ENCODE results near the gene PASD1.
"Not testable (repeated sequence)": the region's sequence is repeated elsewhere in the genome, so short reads cannot be mapped to it uniquely, and the experiment has no call there.

PASD1 gene

DNA sequence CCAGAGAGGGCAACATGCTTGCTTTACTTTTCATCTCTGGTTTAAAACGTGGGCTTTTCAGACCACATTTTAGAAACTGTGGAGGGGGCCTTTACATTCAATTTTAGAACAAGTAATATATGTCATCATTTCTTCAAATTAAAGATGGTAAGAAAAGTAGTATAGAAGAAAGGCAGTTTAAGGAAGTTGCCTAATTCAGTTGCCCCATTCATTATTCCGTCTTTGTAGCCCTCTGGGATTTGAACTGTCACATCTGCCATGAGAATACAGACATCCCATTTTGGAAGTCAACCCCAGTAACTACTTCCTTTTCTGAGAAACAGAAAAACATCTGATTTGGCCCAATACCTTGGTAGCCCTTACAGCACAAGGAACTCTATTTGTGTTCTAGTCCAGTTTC, 61.2 kb downstream of the PASD1 start:
- DNase-seq (ENCODE audit: low read depth in 2 of 2) = no peak

DNA sequence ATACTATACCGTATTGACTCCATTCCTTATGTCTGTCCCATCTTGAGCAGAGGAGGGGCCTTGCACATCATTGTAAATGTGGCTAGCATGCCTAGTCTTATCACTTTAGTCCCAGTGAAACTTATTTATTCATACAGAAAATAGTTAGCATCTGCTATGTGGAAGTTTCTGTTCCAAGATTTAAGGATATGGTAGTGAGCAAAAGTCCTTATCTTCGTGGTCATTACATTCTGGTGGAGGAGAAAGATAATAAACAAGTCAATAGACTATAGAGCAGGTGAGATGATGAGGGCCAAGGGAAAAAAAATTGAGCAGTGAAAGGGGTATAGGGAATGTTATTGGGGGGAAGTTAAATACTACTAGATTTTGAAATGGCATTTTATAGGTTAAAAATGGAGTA, 68.3 kb downstream of the PASD1 start:
- no peak for DNase-seq (ENCODE audit: low read depth in 2 of 2)

DNA sequence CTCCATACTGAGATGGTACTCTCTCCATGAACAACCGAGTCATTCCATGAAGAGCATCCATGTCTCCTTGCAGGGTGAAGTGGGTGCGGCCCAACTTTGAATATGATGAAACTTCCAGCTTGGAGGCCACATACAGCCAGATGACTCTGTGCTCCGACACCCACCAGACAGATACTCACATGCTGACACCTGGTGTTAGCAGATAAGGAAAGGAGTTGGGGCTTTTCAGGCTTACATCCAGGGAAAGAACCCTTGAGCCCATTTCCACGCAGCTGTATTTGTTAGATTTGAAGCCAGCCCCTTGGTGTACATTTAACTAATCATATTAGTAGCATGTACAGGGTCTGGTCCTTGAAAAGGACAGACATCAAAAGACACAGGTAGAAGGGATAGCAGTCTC, 69.7 kb downstream of the PASD1 start:
- DNase-seq (ENCODE audit: low read depth in 2 of 2) = no peak

DNA sequence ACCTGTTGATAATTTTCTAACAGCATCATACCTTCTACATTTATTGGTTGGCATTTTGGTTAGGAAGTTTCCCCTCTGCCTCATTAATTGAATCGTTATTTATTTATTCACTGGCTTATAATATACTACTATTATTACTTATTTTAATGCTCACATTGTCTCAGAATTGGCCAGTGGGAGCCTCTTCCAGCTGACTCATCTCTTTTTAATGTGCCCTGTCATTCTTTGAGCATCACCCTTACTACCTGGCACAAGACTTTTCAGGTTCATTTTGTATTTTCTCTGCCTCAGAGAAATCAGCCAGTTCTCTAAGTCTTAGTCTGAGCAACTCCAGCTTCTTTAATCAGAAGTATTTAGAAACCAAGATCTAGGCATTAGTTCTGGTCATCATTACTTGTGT, 71.5 kb downstream of the PASD1 start:
- DNase-seq (ENCODE audit: low read depth in 2 of 2) = no peak

DNA sequence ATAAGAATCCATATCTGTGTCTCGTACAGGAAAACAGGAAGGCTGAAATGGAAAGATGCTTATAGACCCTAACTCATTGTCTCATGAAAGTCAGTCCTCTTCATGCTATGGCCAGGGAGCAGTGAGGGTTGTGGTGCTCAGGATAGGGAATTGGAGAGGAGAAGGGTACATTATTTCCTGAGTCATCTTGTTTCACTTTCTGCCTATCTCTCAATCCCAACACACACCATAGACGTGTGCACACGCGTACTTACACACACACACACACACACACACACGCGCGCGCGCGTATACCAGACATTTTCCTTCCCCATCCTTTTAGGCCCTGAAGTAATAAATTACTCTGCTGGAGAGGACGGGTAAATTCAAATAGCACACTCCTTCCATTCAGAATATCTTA, 78.1 kb downstream of the PASD1 start:
- DNase-seq (ENCODE audit: low read depth in 2 of 2) = no peak

DNA sequence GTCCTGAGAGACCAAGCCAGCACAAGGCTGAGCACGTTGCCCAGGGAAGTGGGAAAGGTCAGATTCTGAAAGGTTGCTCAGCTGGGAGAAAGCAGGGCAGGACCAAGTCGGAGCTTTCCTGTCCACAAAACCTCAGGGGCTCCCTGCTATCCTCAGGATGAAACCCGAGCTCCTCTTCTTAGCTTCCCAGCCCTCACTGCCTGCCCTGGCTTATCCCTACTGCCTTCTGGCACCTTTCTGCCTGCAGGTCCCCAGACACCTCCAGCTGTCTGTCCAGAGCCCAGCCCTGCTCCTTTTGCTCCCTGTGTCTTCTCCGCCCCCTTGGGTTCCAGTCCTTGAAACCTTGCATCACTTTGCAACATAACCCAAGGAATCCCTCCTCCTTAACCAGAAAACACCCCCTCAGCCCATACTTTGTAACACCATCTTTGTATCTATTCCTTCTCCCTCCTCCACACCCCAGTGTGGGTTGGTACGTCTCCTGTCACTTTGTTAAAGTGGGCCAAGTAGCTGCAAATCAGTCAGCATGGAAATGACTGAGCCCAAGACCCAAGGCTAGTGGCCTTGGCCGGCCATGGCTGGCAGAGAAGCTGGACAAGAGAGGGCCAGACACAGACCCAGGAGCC, 111.8 kb downstream of the PASD1 start:
- no peak for DNase-seq (ENCODE audit: low read depth in 2 of 2)

DNA sequence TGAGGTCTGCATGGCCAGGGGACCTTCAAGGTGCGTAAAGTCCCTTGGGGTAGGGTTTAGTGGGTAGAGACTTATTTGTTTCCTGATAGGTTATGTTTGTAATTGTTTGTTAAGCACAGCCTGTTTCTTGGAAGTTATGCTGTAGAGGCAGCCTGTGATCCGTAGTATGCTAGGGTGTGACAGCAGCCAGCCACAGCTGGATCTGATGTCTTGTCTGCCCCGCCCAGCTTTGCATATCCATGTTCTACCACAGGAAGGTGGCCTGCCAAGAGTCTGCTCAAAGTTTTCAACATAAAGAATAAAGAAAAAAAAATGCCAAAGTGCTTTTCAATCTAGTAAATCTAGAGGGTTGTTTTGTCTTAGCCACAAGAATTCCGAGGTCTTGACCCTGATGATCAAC, 112.7 kb downstream of the PASD1 start:
- no peak for DNase-seq (ENCODE audit: low read depth in 2 of 2)

DNA sequence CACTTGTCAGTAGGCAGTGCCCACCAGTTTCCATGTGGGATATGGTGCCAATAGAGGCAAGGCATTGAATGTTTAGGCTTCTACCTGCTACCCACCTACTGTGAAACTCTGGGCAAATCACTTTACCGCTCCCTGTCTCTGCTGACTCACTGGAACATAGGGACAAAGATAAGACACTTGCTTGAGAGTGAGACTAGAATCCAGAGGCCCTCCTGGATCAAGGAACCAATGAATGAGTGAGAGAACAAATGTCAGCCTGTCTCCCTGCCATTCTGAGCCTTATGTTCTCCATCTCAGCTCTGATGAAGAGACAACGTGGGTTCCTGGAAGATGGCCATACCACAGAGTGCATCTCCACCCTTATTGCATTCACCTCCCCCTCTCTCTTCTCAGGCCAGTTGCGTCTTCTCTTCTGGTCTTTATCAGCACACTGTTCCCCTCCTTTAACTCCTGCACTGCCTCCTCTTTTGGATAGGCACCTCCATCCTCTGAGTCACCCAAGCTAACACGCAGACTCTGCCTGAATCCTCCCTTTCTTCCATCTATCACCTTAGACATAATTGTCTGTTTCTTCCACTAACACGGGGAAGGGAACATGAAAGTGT, 116.4 kb downstream of the PASD1 start:
- no peak for DNase-seq (ENCODE audit: low read depth in 2 of 2)

DNA sequence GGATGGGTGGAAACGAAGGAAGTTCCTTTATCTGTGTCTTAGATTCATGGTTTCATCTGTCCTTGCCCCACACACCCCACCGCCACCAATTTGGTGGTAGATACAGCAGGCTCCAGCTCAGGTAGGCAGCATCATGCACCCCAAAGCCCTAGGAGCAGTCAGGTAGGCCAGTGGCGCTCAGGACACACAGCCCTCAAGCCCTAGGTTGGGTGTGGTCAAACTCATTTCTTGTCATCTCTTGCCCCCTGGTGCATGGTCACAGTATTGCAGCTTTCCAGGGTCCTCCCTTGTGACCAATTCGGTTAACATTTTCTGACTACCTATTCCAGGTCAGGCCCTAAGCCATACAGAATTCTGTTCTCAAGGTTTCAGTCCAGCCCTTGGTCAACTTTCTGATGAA, 117.3 kb downstream of the PASD1 start:
- DNase-seq (ENCODE audit: low read depth in 2 of 2) = peak in 1 of 2 donors; percentile 4

DNA sequence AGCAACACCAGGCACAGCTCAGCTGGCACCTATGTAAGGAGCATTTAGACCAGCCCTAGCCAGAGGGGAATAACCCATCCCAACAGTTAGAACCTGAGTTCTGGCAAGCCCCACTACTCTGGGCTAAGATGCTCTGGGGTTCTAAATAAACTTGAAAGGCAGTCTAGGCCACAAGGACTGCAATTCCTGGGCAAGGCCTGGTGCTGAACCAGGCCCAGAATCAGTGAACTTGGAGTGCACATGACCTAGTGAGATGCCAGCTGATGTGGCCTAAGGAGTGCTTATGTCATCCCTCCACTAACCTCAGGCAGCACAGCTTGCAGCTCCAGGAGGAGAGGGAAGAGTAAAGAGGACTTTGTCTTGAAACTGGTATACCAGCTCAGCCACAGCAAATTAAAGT, 124.2 kb downstream of the PASD1 start:
- DNase-seq (ENCODE audit: low read depth in 2 of 2) = no peak

DNA sequence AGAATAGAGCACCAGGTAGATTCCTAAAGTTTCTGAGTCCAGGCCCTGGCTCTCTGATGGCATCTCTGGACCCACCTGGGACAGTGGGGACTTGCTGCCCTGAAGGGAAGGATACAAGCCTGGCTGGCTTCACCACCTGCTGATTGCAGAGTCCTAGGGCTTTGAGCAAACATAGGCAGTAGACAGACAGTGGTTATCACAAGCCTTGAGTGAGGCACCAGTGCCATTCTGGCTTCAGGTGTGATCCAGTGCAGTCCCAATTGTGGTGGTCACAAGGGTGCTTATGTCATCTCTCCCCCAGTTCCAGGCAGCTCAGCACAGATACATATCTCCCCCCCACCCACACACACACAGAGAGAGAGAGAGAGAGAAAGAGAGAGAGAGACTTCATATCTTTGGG, 125.2 kb downstream of the PASD1 start:
- DNase-seq (ENCODE audit: low read depth in 2 of 2) = no peak

DNA sequence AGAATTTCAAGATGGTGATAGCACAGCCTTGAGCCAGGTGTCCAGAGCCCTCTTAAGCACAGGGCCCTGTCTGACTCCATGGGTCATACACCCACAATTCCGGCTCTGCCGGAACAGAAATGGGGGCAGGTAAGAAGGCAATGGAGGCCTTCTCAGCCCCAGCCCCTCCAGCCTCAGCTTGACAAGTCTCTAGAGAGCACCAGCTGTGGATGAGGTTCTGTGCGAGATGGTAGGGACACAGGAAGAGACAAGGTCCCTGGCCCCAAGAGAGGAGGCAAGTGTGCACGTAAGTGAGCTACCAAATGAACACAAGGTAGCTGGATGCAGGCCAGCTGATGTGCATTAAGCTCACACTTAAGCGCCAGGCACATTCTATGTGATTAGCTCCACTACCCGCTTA, 129.3 kb downstream of the PASD1 start:
- no peak for DNase-seq (ENCODE audit: low read depth in 2 of 2)

DNA sequence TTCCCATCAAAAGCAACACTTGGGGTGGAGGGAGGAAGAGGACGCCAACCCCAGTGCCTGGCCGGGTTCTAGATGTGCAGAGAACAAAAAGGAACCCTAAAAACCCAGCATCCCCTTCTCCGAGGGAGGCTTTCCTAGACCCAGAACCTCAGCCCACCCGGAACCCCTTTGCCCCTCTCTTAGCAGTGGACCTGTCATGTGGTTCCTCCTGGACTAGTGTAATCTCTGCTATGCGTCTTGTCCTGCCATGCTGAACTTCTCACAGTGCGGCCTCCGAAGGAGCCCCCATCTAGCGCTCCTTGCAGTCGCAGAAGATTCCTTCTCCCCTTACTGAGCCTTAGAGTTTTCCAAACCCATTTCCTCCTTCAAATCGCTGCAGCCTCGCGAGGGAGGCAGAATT, 130.6 kb downstream of the PASD1 start:
- no peak for DNase-seq (ENCODE audit: low read depth in 2 of 2)

DNA sequence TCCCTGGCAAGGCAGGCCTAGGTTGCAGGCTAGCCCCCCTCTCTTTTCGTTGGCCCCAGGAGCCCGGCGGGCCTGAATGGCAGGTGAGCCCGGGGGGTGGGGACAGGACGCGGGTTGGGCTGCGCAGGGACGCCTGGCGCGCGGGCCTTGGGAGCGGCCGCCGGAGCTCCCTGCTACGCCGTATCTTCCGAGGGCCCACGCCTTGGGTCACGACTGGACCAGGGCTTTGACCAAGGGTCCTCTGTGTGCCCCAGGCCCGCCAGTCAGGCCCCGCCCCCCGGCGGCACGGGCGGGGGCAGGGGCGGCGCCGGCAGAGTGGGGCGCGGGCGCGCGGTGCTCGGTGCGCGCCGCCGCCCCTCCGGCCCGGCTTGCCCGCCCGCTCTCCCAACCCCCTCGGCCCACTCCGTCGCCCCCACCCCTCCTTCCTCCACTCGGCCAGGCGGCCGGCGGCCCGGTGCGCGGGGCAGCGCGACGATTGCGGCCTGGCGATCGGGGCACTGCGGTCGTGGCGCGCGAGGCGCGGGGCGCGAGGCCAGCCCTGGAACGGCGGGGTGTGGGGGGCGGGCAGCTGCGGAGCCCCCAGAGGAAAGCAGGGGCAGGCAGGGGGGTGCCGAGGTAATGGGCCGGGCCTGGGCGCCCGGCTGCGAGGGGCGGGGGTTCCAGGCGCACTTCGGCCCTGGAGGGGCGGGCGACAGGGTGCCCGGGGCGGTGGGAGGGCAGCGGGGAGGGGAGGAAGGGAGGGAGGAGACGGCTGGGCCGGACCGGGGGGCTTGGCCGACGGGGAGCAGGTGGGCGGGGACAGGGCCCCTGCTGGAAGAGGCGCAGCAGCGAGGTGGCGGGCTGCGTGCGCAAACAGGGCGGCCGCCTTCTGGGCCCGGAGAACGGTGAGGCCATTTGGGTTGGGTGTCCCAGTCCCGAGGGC, 131.4 kb downstream of the PASD1 start, which contains the start of gene PRRG3:
PRRG3 (plus strand) TSS at position 798 of the 922 bp plus-strand sequence. CDS start 3,357 bp downstream, outside the sequence.
- no peak for DNase-seq (ENCODE audit: low read depth in 2 of 2)

DNA sequence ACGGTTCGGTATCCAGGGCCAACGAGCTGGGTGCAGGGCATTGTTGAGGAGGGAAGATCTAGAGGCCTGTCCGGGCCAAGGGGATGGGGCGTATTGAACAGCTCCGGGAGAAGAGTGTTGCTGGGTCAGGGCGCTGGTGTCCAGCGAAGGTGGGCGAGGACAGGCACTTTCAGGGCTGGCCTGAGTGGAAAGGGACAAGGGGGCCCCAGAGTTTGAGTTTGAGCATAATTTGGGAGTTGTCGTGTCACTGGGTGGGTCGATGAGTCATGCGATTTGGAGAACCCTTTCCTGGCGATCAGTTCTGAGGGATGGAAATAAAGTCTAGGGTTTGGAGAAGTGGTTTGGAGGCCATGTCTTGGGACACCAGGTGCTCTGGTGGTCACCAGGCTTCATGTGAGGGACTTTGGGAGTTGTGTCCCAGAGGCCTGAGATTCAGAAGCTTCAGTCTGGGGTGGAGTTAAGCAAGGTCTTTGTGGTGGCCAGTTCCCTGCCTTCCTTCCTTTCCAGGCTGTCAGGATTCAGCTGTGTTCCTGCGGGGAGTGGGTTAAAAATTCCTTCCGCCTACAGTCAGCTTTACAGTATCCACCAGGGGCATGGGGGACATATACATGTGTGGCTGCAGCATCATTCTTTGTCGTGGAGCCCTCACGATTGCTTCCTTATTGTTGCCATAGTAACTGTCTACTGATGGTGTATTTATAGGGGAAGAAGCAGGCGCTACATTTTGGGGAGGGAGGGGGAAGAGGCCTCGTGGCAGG, 132.3 kb downstream of the PASD1 start:
- no peak for DNase-seq (ENCODE audit: low read depth in 2 of 2)

DNA sequence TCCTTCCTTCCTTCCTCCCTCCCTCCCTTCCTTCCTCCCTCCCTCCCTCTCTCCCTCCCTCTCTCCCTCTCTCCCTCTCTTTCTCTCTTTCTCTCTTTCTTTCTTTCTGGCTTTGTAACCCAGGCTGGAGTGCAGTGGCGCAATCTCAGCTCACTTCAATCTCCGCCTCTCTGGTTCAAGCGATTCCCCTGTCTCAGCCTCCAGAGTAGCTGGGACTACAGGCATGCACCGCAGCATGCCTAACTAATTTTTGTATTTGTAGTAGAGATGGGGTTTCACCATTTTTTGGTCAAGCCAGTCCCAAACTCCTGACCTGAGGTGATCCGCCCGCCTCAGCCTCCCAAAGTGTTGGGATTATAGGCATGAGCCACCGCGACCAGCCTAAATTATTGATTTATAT, 133.6 kb downstream of the PASD1 start:
- not testable (repeated sequence) for DNase-seq (ENCODE audit: low read depth in 2 of 2)

DNA sequence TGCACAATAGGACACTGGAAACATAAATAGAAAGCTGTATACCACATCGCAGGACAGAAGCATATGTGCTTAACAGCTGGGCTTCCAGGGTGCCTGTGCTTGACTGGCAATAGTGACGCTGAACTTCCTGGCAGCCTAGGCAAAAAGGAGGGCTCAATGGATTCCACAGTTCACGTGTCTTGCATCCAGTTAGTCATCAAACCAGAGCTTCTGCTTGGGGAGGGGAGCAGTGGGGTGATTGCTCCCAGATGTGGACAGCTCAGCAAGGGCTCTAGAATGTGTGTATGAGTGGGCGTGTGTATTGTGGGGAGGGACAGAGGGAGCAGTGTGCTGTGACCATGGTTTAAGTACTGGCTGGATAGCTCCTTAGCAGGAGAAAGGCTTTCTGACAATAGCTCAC, 134.0 kb downstream of the PASD1 start:
- DNase-seq (ENCODE audit: low read depth in 2 of 2) = no peak

DNA sequence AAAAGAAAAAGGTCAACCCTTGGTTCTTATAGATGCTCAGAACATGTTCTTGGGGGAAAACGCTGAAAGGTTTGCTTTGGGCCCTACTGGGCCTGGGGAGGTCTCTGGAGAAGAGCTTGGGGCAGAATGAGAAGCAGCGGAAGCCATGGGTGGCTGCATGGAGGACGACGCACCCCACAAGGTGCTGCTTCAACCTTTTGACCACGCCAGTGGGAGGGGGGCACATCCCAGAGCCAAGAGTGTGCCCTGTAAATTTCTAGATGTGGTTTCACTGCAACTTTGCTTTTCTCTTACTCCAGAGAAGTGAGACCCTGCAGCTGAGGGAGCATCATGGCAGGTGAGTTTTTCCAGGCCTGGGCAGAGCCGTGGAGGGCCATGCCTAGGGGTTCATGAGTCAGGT, 135.0 kb downstream of the PASD1 start:
- no peak for DNase-seq (ENCODE audit: low read depth in 2 of 2)

DNA sequence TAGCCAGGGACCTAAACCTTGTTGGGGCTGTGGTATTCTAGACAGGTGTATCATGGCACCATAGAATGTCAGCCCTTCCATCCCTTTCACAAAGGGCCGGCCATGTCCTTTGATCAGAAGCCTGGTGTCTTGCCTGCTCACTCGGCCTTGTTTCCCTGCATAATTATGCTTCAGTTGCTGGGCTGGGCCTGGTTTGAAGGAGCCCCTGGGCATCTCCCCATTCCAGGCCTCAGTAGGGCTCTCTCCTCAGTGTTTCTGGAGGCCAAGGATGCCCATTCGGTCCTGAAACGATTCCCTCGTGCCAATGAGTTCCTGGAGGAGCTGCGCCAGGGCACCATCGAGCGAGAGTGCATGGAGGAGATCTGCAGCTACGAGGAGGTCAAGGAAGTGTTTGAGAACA, 136.3 kb downstream of the PASD1 start:
- no peak for DNase-seq (ENCODE audit: low read depth in 2 of 2)

DNA sequence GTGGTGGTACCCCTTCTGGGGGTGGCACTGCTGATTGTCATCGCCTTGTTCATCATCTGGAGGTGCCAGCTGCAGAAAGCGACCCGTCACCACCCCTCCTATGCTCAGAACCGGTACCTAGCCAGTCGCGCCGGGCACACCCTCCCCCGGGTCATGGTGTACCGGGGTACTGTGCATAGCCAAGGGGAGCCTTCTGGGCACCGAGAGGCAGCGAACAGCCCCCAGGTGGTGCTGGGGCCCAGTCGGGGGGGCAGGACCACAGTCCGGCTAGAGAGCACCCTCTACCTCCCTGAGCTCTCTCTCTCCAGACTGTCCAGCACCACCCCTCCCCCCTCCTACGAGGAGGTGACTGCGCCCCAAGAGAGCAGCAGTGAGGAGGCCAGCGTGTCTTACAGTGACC, 137.1 kb downstream of the PASD1 start:
- DNase-seq (ENCODE audit: low read depth in 2 of 2) = no peak

DNA sequence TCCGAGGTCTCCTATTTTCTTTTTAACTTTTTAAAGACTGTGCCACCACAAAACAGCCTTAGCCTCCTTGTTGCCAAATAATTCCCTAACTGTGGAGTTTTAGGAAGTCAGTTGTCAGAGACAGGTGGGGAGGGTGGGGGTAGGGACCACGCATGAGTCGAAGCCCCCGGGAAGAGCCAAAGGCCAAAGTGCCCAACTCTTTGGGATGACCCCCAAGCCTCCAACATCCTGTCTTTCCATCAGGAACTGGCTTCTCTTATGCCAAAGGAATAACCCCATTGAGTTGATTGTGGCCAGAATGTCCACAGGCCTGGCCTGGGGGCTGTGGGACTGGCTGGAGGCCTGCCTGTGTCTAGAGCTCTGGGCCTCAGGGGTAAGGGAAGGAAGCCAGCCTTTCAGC, 137.6 kb downstream of the PASD1 start:
- no peak for DNase-seq (ENCODE audit: low read depth in 2 of 2)

DNA sequence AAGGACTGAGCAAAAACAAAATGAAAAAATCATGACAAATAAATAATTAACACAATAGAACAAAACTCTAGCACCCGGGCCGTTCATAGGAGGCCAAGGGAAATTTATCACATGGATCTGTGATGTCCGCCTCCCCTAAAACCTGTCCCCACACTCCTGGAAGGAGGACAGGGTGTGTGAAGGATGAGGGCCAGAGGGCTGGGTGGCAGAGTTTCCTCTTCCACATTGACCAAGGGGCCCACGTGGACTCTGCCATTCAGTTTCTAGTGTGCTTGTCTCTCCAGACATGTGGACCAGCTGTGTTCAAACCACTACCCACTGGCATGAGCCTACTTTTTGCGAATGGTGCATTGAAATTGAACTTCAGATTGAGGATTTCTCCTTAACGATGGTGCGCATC, 138.1 kb downstream of the PASD1 start:
- DNase-seq (ENCODE audit: low read depth in 2 of 2) = no peak
